Ovary (tissue), 3 donors: ENCODE results near the gene EFEMP1.

Source experiments
- EP300 ChIP-seq: sonication (generic); formaldehyde crosslinking; IDR thresholded peaks from one replicate; pipeline ENCODE4 v1.6.1; 2017; ENCODE audit warnings: antibody characterized with exemption
- TF ChIP-seq, protein P1 (sequence below), 3 donors: fragments of 450-650 bp in 2 of 3; fragments of 200-600 bp in 1 of 3; IDR thresholded peaks; one replicate each; pipeline versions ENCODE4 v1.5.1 to v1.8.0; 2016 to 2022; ENCODE audit warnings: antibody characterized with exemption in 3 of 3, mild to moderate bottlenecking in 1 of 3
- donor health status: DM: no; HTN: no; CAD: no.

DNA sequence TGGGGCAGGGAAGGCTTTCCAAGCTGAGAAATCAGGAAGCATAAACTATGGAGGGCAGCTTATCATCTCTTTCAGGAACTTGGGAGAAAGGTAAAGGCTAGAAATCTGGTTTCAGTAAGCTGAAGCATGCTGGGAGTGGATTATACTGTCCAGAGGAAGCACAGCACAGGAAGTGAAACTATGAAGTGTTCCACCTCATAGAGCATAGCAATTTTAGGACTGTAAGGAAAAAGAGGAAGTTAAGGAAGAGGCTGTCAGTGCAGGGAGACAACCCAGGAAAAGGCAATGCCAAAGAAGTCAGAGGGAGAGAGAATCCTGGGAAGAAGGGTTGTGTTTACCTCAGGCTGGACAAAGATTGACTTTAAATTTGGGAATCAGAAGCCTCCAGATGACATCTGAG is 51.9 kb downstream of the EFEMP1 start:
- no peak for TF ChIP-seq EP300
- TF ChIP-seq, protein P1, sequence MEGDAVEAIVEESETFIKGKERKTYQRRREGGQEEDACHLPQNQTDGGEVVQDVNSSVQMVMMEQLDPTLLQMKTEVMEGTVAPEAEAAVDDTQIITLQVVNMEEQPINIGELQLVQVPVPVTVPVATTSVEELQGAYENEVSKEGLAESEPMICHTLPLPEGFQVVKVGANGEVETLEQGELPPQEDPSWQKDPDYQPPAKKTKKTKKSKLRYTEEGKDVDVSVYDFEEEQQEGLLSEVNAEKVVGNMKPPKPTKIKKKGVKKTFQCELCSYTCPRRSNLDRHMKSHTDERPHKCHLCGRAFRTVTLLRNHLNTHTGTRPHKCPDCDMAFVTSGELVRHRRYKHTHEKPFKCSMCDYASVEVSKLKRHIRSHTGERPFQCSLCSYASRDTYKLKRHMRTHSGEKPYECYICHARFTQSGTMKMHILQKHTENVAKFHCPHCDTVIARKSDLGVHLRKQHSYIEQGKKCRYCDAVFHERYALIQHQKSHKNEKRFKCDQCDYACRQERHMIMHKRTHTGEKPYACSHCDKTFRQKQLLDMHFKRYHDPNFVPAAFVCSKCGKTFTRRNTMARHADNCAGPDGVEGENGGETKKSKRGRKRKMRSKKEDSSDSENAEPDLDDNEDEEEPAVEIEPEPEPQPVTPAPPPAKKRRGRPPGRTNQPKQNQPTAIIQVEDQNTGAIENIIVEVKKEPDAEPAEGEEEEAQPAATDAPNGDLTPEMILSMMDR (IDR thresholded peaks at IDR 0.05) = no peak
